Tibial nerve (tissue), 4 donors: ENCODE measurements around the gene MRPL4. TPM values are rescaled to one million over a fixed set of nuclear protein-coding genes. Genes with fewer than 3 reads are reported as not detected.

Source experiments
- DNase-seq, 2 donors: peaks; one replicate each; pipeline ENCODE4 v3.0.0-alpha.2; 2019; ENCODE audit warnings: low spot score in 2 of 2
- H3K27ac ChIP-seq, 4 donors: fragments of 200-600 bp; sonication (generic) in 3 of 4; one replicate each; pipeline ENCODE4 v1.5.1; 2017 to 2019; ENCODE audit warnings: mild to moderate bottlenecking in 1 of 4
- H3K27me3 ChIP-seq, 2 donors: fragments of 200-600 bp; sonication (generic) in 1 of 2; one replicate each; pipeline versions ENCODE4 v1.5.1 to v1.6.0; 2017 to 2019
- H3K36me3 ChIP-seq, 3 donors: fragments of 200-600 bp; sonication (generic); one replicate each; pipeline ENCODE4 v1.5.1; 2018 to 2019
- H3K4me1 ChIP-seq, 4 donors: fragments of 200-600 bp; sonication (generic) in 3 of 4; one replicate each; pipeline ENCODE4 v1.5.1; 2017 to 2019
- H3K4me3 ChIP-seq, 4 donors: fragments of 200-600 bp; sonication (generic) in 3 of 4; one replicate each; pipeline ENCODE4 v1.5.1; 2017 to 2019; ENCODE audit warnings: mild to moderate bottlenecking in 1 of 4, moderate library complexity in 1 of 4
- H3K9me3 ChIP-seq, 4 donors: fragments of 200-600 bp; sonication (generic) in 3 of 4; one replicate each; pipeline ENCODE4 v1.5.1; 2017 to 2019
- EP300 ChIP-seq, 2 donors: sonication (generic); formaldehyde crosslinking; IDR thresholded peaks; one replicate each; pipeline ENCODE4 v1.6.1; 2017; ENCODE audit warnings: antibody characterized with exemption in 2 of 2, mild to moderate bottlenecking in 1 of 2
- POLR2A ChIP-seq, 2 donors: fragments of 450-650 bp; IDR thresholded peaks; one replicate each; pipeline ENCODE4 v1.6.1; 2017; ENCODE audit warnings: antibody characterized with exemption in 2 of 2, mild to moderate bottlenecking in 2 of 2, moderate library complexity in 2 of 2
- WGBS, 2 donors: methylation state at CpG; one replicate each; pipeline ENCODE4 v1.1.5; 2018; 5-methylcytosine and 5-hydroxymethylcytosine counted together
- total RNA-seq, 4 donors: library from RNA; depleted of rRNA; stranded (reverse); fragments of >200 nt; gene quantifications; one replicate each; pipeline ENCODE4 v1.1.0, GENCODE V29; 2016
- TF ChIP-seq, protein P1 (sequence below), 5 experiments: fragments of 200-600 bp in 3 of 5; fragments of 450-650 bp in 2 of 5; sonication (generic) in 3 of 5; IDR thresholded peaks; one replicate each; pipeline ENCODE4 v1.5.1; 2016 to 2019; ENCODE audit warnings: antibody characterized with exemption in 5 of 5, mild to moderate bottlenecking in 3 of 5, moderate library complexity in 2 of 5

MRPL4 gene
- total RNA-seq, 4 donors from 2014 or later, result 37.9 to 83.1 (median 47.8) TPM

DNA sequence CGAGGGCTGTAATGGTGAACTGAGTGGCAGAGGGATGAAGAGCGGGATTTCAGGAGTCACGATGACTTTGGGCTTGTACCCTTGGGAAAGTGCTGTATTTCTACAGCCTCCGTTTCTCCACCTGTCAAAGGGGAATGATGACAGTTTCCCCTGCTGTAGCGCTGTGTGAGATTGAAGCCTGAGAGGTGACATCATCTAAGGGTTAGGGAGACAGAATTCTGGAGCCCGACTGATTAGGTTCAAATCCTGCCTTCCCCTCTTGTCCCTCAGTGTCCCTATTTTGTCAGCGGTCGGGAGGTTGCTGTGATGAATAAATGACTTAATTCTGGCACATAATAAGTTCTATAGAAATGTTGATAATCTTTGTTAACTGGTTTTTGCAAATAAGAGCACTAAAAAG is 693 bp downstream of the MRPL4 start:
- no peak for DNase-seq
- WGBS, 2 donors, result 21 to 27% methylated on average over 8 of the region's 8 CpGs

DNA sequence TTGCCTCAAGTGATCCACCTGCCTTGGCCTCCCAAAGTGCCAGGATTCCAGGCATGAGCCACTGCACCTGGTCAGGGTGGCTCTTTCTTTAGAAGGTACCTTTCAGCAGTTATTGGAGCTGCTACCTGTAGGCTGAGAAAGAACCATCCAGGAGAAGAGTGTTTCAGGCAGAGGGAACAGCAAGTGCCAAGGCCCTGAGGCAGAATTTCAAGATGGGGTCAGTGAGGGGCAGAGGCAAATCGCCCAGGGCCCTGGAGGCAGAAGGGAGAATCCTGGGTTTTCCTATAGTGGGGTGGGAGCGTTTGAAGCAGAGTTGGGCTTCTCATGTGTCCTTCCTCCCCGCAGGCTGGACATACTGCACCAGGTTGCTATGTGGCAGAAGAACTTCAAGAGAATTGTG is 2.2 kb downstream of the MRPL4 start:
- Histone ChIP-seq H3K27me3 (no peaks in the 10 kb centered on the region), H3K9me3 (no peaks in the 10 kb centered on the region), H3K27ac (no peak overlapping the region), H3K4me1 (peaks cover 0 to 36% (median 8%) of the 10 kb centered on the region in 4 donors), H3K36me3 (peaks cover 2 to 53% (median 12%) of the 10 kb centered on the region in 3 donors), H3K4me3 (no peak overlapping the region)
- no peak for TF ChIP-seq EP300 (IDR thresholded peaks at IDR 0.05)
- no peak for DNase-seq
- WGBS, 2 donors, result 89 to 90% methylated on average over 3 of the region's 3 CpGs

More for the DNA sequence above, 693 bp downstream of the MRPL4 start:
- peaks cover 2 to 40% (median 12%) of the 10 kb centered on the region in 3 donors for H3K36me3 ChIP-seq
- no peaks in the 10 kb centered on the region for H3K9me3 ChIP-seq
- H3K4me3 ChIP-seq, result peak overlapping the region; percentile 73 to 95 (median 84)
- H3K4me1 ChIP-seq, result peaks cover 0 to 35% (median 8%) of the 10 kb centered on the region in 4 donors
- no peaks in the 10 kb centered on the region for H3K27me3 ChIP-seq
- TF ChIP-seq, protein P1, sequence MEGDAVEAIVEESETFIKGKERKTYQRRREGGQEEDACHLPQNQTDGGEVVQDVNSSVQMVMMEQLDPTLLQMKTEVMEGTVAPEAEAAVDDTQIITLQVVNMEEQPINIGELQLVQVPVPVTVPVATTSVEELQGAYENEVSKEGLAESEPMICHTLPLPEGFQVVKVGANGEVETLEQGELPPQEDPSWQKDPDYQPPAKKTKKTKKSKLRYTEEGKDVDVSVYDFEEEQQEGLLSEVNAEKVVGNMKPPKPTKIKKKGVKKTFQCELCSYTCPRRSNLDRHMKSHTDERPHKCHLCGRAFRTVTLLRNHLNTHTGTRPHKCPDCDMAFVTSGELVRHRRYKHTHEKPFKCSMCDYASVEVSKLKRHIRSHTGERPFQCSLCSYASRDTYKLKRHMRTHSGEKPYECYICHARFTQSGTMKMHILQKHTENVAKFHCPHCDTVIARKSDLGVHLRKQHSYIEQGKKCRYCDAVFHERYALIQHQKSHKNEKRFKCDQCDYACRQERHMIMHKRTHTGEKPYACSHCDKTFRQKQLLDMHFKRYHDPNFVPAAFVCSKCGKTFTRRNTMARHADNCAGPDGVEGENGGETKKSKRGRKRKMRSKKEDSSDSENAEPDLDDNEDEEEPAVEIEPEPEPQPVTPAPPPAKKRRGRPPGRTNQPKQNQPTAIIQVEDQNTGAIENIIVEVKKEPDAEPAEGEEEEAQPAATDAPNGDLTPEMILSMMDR (IDR thresholded peaks at IDR 0.05), result no peak
- TF ChIP-seq EP300 (IDR thresholded peaks at IDR 0.05) (no peak), POLR2A (IDR thresholded peaks at IDR 0.05) (no peak)
- peak overlapping the region in 3 of 4 donors; percentile 82 to 89 (median 89) for H3K27ac ChIP-seq

DNA sequence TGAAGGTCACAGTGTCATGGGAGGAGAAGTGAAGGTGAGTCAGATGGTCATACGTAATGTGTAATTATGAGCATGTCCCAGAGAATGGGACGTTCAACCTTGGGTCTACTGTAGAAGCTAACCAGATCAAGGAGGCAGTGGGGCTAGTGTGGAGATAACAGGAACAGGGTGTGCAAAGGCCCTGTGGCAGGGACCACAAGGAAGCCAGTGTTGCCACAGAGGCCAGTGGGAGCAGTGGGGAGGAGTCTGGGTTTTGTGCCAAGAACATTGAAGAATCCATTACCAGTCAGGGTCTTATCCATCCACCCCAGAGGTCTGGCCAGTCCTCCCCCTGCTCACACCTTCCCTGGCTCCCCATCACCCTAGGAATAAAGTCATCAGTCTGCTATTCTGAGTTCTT is 3.3 kb downstream of the MRPL4 start:
- Histone ChIP-seq H3K27ac (no peak overlapping the region), H3K36me3 (peaks cover 2 to 64% (median 12%) of the 10 kb centered on the region in 3 donors), H3K4me1 (peaks cover 0 to 31% (median 8%) of the 10 kb centered on the region in 4 donors), H3K27me3 (no peaks in the 10 kb centered on the region), H3K9me3 (no peaks in the 10 kb centered on the region), H3K4me3 (no peak overlapping the region)
- TF ChIP-seq POLR2A (IDR thresholded peaks at IDR 0.05) (no peak), EP300 (IDR thresholded peaks at IDR 0.05) (no peak)
- TF ChIP-seq, protein P1 (IDR thresholded peaks at IDR 0.05), result no peak
- 75 to 90% methylated on average over 2 of the region's 2 CpGs for WGBS, 2 donors
- no peak for DNase-seq

DNA sequence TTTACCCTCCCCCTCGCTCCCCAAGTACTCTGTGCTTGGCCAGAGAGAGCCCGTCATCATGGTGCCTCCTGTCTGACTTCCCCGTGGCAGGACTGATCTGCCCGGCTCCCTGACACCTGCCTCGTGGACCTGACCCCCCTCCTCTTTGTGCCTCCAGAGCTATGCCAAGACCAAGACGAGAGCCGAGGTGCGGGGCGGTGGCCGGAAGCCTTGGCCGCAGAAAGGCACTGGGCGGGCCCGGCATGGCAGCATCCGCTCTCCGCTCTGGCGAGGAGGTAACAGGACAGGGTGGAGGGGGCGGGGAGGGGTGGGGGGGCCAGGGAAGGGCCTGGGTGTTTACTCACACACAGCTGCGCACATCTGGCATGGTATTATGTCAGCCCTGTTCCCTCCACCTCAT is 4.5 kb downstream of the MRPL4 start:
- no peak for DNase-seq
- Histone ChIP-seq H3K27me3 (no peaks in the 10 kb centered on the region), H3K4me1 (peaks cover 0 to 21% (median 6%) of the 10 kb centered on the region in 4 donors), H3K9me3 (no peaks in the 10 kb centered on the region), H3K4me3 (no peak overlapping the region), H3K27ac (no peak overlapping the region), H3K36me3 (peaks cover 2 to 64% (median 12%) of the 10 kb centered on the region in 3 donors)
- 82 to 88% methylated on average over 17 to 18 of the region's 18 CpGs for WGBS, 2 donors
- TF ChIP-seq EP300 (IDR thresholded peaks at IDR 0.05), result no peak
- TF ChIP-seq POLR2A (IDR thresholded peaks at IDR 0.05), result no peak
- TF ChIP-seq, protein P1 (IDR thresholded peaks at IDR 0.05), result no peak

DNA sequence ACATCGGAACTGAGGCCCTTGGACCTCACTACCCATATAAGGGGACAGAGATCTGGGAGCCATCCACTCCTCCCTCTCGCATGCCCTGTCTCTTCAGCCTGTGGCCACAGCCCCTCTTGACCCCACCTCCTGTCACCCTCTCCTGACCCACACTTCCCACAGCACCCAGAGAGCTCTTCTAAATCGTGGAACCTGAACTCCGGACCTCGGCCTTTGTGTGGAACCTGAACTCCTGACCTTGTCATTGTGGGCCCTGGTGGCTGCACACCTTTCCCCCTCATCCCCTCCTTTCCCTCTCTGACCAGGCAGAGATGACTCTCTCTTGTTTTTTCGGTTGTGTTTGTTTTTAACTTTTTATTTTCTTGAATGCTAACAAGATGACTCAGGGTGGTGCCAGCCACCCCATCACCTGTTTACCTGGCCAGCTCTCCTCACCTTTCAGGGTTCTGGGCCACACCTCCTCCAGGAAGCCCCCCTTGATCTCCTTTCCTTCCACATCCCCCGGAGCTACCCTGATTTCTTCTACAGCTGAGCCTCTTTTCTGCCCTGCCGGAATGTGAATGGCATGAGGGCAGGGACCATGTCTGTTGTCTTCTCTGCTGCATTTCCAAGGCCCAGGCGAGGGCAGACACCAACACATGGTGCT is 5.1 kb downstream of the MRPL4 start:
- TF ChIP-seq POLR2A (IDR thresholded peaks at IDR 0.05) (no peak), EP300 (IDR thresholded peaks at IDR 0.05) (no peak)
- TF ChIP-seq, protein P1 (IDR thresholded peaks at IDR 0.05), result no peak
- Histone ChIP-seq H3K4me1 (peaks cover 0 to 21% (median 6%) of the 10 kb centered on the region in 4 donors), H3K27ac (no peak overlapping the region), H3K4me3 (no peak overlapping the region), H3K9me3 (no peaks in the 10 kb centered on the region), H3K27me3 (no peaks in the 10 kb centered on the region), H3K36me3 (peaks cover 2 to 64% (median 12%) of the 10 kb centered on the region in 3 donors)
- no peak for DNase-seq
- WGBS, 2 donors, result 80 to 84% methylated on average over 9 of the region's 9 CpGs
